ENCODE measurements around the gene PDSS2.
"Not testable (repeated sequence)": the region's sequence is repeated elsewhere in the genome, so short reads cannot be mapped to it uniquely, and the experiment has no call there.

Gene PDSS2

GRCh38 chr6:107369493-107369892 lies 89.9 kb downstream of the PDSS2 start:
- in situ Hi-C loops (cut with MboI; ENCODE audit: low sequenced_read_pairs): no loop called here

- in situ Hi-C loops (cut with MboI; ENCODE audit: low sequenced_read_pairs): no loop called here
These were observed 90.9 kb downstream of the PDSS2 start for GRCh38 chr6:107368471-107368870.

- in situ Hi-C loops (cut with MboI; ENCODE audit: low sequenced_read_pairs): not testable (repeated sequence)
These were observed 95.2 kb downstream of the PDSS2 start for GRCh38 chr6:107364173-107364572.

DNA sequence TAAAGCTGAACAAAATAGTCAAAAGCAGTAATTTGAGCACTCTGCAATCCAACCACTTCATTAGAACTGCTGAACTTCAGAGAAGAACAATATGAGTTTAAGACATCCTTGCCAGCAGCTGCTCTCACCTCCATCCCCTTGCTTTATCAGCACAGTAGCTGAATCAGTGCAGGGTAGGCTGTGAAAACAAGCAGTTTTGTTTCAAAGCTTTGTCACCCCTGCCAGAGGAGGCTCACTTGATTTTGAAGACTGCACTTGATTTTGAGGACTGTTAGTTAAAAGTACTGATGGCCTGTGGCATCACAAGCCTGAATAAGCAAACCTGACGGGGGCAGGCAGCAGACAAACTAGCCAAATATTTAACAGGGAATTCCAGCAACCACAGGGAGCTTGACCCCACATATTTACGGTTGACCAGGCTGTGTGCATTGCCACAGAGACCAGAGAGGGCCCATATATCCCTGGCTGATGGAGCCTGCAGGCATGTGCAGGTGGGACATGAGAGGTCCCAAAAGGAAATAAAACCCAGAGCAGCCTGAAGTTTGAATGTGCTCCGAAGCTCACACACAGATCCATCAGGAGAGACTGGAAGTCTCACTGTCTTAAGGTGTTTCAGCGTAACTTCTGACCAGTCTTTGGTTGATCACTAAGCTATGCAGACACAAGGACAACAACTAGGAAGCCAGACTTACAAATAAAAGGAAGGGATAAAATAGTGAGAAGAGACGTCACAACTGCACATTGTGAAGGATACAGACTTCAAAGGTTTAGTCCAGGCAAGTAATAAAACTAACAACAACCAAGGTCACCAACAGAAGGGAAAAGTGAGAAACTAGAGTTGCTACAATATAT lies 97.4 kb downstream of the PDSS2 start:
- in situ Hi-C loops (cut with MboI; ENCODE audit: low sequenced_read_pairs): no loop called here

DNA sequence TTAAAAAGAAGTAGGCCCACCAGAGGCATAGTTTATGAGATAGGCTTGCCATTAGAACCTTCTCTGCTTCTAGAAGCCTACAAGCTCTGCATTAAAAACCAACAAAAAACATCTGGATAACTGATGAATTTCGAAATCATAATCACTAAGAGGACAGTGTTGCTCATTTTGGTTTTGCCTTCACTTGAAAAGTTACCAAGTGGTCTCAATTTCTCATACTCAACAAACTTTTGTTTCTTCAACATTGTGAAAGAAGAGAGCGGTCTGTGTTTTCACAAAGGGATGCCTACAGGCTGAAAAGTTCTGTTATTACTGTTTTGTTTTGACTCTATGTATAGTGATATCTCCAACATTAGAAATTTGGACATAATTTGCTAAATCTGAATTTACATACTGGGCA lies 98.9 kb downstream of the PDSS2 start:
- in situ Hi-C loops (cut with MboI; ENCODE audit: low sequenced_read_pairs): no loop called here

- in situ Hi-C loops (cut with MboI; ENCODE audit: low sequenced_read_pairs): no loop called here
These were observed 101.5 kb downstream of the PDSS2 start for GRCh38 chr6:107357842-107358241.

- in situ Hi-C loops (cut with MboI; ENCODE audit: low sequenced_read_pairs): no loop called here
These were observed 102.3 kb downstream of the PDSS2 start for GRCh38 chr6:107357031-107357430.

DNA sequence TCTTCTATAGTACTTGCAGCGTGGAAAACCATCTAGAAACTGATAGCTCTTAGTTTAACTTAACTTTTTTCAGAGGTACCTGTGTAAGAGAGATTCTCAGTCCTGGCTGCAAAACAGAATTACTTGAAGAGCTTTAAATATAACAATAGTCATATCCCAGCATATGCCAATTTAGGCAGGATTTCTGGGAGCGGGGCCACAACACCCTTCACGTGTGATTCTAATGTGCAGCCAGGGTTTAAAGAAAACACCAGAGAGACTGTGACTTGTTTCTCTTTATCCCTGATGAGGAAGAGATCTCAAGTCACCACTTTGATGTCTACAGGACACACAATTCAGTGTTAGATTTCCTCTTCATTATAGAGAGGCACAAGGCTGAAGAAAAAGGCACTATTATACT lies 103.7 kb downstream of the PDSS2 start:
- in situ Hi-C loops (cut with MboI; ENCODE audit: low sequenced_read_pairs): no loop called here

- in situ Hi-C loops (cut with MboI; ENCODE audit: low sequenced_read_pairs): no loop called here
These were observed 104.9 kb downstream of the PDSS2 start for GRCh38 chr6:107354451-107354850.

DNA sequence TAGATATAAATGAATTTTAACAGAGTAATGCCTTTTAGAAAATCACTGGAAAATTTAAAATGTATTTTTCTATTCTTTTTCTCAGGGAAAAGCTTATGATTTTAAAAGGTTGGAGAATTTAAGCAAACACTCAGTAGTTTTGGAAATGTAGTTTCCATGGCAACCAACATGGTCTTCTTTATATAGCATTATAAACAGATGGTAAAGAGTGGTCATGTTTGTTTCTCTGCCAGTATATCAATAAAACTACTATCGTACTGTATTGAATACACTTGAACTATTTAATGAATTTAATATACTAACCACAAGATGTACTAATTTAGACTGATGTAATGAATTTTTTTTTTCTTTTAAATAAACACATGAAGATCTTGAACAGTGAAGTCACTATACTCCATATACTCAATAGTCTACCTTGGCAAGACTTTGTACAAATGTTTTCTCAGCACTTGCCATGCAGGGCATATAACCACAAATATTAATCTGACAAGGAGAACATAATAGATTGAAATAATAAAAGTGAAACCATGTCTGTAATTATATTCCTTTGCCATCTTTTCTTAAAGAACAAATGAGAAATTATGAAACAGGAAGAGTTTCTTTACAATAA lies 105.5 kb downstream of the PDSS2 start:
- in situ Hi-C loops (cut with MboI; ENCODE audit: low sequenced_read_pairs): no loop called here

- in situ Hi-C loops (cut with MboI; ENCODE audit: low sequenced_read_pairs): no loop called here
These were observed 111.1 kb downstream of the PDSS2 start for GRCh38 chr6:107348224-107348623.

- in situ Hi-C loops (cut with MboI; ENCODE audit: low sequenced_read_pairs): no loop called here
These were observed 114.0 kb downstream of the PDSS2 start for GRCh38 chr6:107345393-107345792.

- in situ Hi-C loops (cut with MboI; ENCODE audit: low sequenced_read_pairs): no loop called here
These were observed 114.4 kb downstream of the PDSS2 start for GRCh38 chr6:107344981-107345380.

DNA sequence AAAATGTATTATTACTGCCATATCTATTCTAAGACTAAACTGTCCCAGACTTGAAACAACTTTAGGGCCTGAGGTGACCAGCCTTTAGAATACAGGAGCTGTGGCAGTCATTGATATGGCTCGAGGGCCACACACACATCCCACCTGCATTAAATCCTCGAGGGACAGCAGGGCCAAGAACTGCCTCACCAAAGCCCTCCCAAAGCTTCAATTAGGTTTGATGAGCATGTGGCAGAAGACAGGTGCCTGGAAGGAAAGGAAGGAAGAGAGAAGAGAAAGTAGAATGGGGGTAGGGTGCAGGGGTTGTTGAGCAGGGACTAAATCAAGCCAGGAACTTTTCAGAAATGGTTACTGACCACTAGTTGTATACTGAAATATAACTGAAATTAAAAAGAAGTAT lies 115.0 kb downstream of the PDSS2 start:
- in situ Hi-C loops (cut with MboI; ENCODE audit: low sequenced_read_pairs): no loop called here

GRCh38 chr6:107342144-107342543 lies 117.2 kb downstream of the PDSS2 start:
- in situ Hi-C loops (cut with MboI; ENCODE audit: low sequenced_read_pairs): no loop called here

- in situ Hi-C loops (cut with MboI; ENCODE audit: low sequenced_read_pairs): no loop called here
These were observed 118.5 kb downstream of the PDSS2 start for GRCh38 chr6:107340881-107341280.

DNA sequence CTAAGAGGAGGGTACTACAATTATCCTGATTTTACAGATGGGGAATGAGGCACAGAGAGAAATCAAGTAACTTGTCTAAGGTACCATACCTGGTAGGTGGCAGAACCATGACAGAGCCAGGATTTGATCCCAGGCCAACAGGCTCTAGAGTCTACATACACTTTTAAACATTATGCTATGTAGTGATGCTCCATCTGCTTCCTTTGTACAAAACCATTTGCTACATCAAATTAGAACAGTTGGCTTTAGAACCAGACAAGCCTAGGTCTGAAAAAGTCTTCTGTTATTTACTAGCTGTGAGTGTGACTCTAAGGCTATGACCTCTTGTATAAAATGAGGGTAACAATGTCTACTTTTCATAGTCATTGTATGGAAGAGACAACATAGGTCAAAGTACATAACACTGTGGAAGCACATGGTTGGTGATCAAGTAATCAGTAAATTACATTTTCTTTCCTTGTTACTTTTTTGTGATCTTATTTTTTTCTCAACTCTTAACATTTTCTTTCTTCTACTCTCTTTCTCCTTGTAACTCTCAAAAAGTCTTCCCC lies 122.1 kb downstream of the PDSS2 start:
- in situ Hi-C loops (cut with MboI; ENCODE audit: low sequenced_read_pairs): no loop called here

- in situ Hi-C loops (cut with MboI; ENCODE audit: low sequenced_read_pairs): no loop called here
These were observed 125.3 kb downstream of the PDSS2 start for GRCh38 chr6:107334026-107334425.

DNA sequence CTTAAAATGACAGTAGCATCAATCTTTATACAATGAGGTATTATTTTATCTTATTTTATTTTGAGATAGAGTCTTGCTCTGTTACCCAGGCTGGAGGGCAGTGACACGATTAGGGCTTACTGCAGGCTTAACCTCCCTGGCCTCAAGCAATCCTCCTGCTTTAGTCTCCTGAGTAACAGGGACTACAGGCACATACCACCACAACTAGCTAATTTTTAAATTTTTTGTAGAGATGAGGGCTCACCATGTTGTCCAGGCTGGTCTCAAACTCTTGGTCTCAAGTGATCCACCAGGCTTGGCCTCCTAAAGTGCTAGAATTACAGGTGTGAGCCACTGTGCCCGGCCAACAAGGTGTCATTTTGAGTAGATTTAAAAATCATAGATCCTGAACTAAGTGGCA lies 125.9 kb downstream of the PDSS2 start:
- in situ Hi-C loops (cut with MboI; ENCODE audit: low sequenced_read_pairs): no loop called here

DNA sequence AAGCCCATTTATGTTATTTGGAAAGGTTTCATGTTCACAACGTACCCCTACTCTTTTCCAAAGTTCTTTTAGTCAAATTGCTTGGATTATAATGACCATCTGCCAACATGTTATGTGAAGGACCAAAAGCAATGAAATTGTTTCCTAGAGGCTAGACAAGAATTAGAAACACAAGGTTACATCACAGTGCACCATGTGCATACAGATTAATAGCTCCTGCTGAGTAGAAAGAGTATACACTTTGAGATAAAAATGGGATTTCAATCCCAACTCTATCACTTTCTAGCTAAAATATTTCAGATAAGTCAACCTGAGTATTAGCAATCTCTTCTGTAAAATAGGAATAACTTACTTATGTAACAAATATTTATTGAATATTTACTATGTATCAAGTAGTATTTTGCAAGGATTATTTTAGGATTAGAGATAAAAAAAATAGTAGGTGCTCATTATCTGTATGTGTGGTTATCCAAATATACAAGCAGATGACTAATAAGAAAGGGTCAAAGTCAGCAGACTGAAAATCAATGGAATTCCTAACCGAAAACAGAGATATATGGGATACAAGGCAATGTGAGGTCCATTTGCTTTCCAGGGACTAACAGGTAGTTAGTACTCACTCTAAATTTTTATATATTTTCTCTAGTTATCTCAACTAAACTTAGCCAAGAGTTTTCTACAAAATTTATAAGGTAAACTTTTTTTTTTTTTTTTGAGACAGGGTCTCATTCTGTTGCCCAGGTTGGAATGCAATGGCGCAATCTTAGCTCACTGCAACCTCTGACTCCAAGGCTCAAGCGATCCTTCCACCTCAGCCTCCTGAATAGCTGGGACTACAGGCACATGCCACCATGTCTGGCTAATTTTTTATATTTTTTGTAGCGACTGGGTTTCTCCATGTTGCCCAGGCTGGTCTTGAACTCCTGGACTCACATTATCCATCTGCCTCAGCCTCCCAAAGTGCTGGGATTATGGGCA lies 127.7 kb downstream of the PDSS2 start:
- in situ Hi-C loops (cut with MboI; ENCODE audit: low sequenced_read_pairs): no loop called here

DNA sequence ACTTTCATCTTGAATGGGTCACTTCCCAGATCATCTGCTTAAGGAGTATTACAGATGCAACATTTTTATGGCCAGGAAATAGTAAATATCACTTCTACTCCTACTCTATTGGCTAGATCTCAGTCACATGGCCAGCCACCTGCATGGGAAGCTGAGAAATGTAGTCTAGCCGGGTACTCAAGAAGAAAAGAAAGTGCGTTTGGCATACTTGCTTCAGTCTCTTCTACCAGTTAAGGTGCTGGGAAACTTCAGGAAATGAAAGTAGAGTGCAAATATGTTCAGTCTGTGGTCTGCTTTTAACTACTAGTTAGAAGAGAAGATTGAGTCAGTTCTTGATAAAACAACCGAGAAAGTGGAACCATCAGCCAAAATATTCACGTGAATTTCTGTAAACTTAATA lies 129.2 kb downstream of the PDSS2 start:
- in situ Hi-C loops (cut with MboI; ENCODE audit: low sequenced_read_pairs): no loop called here

Measured in HL-60/S4 treated with phorbol 12-myristate 13-acetate at 8.2 ng/mL for 4 days and 3 days (cell line).